Prostate gland (tissue), 2 donors: ENCODE results near the gene RBM33.

Source experiments
- POLR2A ChIP-seq: fragments of 450-650 bp; IDR thresholded peaks from one replicate; pipeline ENCODE4 v1.6.1; 2016; ENCODE audit warnings: antibody characterized with exemption, mild to moderate bottlenecking
- POLR2AphosphoS5 ChIP-seq: sonication (generic); formaldehyde crosslinking; IDR thresholded peaks from one replicate; pipeline ENCODE4 v1.6.1; 2017; ENCODE audit warnings: antibody characterized with exemption
- TF ChIP-seq, protein P1 (sequence below), 4 experiments: fragments of 200-600 bp in 2 of 4; fragments of 450-650 bp in 2 of 4; sonication (generic) in 2 of 4; IDR thresholded peaks; 1 replicate in 3 of 4; 2 replicates in 1 of 4; pipeline ENCODE4 v1.5.1; 2016 to 2019; ENCODE audit warnings: antibody characterized with exemption in 4 of 4, mild to moderate bottlenecking in 2 of 4, moderate library complexity in 2 of 4

DNA sequence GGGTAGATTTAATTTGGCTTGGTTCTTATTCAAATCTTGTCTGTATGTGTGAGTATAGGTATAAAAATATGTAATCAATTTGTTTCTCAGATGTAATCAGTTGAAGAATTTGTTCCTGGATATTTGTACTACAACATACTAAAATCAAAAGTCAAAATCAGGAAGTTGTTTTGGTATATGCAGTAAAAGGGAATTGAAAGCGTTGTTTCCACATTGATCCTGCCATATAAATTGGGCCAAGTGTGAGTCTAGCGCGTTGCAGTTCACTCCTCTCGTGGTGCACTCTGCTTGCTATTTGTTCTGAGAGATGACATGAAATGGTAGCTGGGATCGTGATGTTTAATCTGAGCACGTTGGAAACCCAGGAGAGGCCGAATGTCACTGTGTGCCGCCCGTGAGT, 111.9 kb downstream of the RBM33 start:
- TF ChIP-seq, protein P1, sequence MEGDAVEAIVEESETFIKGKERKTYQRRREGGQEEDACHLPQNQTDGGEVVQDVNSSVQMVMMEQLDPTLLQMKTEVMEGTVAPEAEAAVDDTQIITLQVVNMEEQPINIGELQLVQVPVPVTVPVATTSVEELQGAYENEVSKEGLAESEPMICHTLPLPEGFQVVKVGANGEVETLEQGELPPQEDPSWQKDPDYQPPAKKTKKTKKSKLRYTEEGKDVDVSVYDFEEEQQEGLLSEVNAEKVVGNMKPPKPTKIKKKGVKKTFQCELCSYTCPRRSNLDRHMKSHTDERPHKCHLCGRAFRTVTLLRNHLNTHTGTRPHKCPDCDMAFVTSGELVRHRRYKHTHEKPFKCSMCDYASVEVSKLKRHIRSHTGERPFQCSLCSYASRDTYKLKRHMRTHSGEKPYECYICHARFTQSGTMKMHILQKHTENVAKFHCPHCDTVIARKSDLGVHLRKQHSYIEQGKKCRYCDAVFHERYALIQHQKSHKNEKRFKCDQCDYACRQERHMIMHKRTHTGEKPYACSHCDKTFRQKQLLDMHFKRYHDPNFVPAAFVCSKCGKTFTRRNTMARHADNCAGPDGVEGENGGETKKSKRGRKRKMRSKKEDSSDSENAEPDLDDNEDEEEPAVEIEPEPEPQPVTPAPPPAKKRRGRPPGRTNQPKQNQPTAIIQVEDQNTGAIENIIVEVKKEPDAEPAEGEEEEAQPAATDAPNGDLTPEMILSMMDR (IDR thresholded peaks at IDR 0.05) = no peak
- TF ChIP-seq POLR2AphosphoS5 = no peak
- no peak for TF ChIP-seq POLR2A
